RWPE2 (cell line): ENCODE measurements around the gene ISG20.

ENCODE experiments used
- ATAC-seq: fragments of 200-7000 bp; cut with Tn5 transposase; 3 replicates; pipeline ENCODE4 v1.9.1; 2021; ENCODE audit warnings: low read depth
- DNase-seq: peaks from one replicate; pipeline ENCODE4 v3.0.0-alpha.2; 2020; ENCODE audit warnings: low spot score
- H3K27ac ChIP-seq: fragments of 450-650 bp; 2 replicates; pipeline ENCODE4 v1.5.1; 2017; ENCODE audit warnings: mild to moderate bottlenecking; ENCODE audit not compliant: poor library complexity, severe bottlenecking
- H3K27me3 ChIP-seq: fragments of 250-450 bp; sonication (Bioruptor Pico); 2 replicates; pipeline ENCODE4 v1.5.1; 2021; ENCODE audit warnings: mild to moderate bottlenecking, moderate library complexity; ENCODE audit not compliant: insufficient read depth, poor library complexity, severe bottlenecking
- H3K36me3 ChIP-seq: fragments of 250-450 bp; sonication (Bioruptor Pico); 2 replicates; pipeline ENCODE4 v1.5.1; 2020; ENCODE audit warnings: low read depth, mild to moderate bottlenecking, moderate library complexity
- H3K4me1 ChIP-seq: fragments of 250-450 bp; sonication (Bioruptor Pico); 2 replicates; pipeline ENCODE4 v1.5.1; 2021; ENCODE audit warnings: mild to moderate bottlenecking, moderate library complexity; ENCODE audit not compliant: insufficient read depth, poor library complexity, severe bottlenecking
- H3K4me3 ChIP-seq: fragments of 250-450 bp; sonication (Bioruptor Pico); 2 replicates; pipeline ENCODE4 v1.5.1; 2021; ENCODE audit warnings: mild to moderate bottlenecking, moderate library complexity; ENCODE audit not compliant: severe bottlenecking
- H3K9me3 ChIP-seq: fragments of 250-450 bp; sonication (Bioruptor Pico); 2 replicates; pipeline ENCODE4 v1.5.1; 2021; ENCODE audit warnings: mild to moderate bottlenecking, moderate library complexity; ENCODE audit not compliant: severe bottlenecking
- CTCF ChIP-seq: fragments of 450-650 bp; IDR thresholded peaks from one replicate; pipeline ENCODE4 v1.5.1; 2017; ENCODE audit warnings: mild to moderate bottlenecking, moderate library complexity; ENCODE audit not compliant: poor library complexity, severe bottlenecking

Gene ISG20

GRCh38 chr15:88650556-88650955 is 11.7 kb downstream of the ISG20 start:
- H3K27me3 ChIP-seq = no peaks in the 10 kb centered on the region
- peaks cover 25% of the 10 kb centered on the region for H3K4me1 ChIP-seq
- DNase-seq = peak; percentile 48
- ATAC-seq = no peak
- no peak for TF ChIP-seq CTCF
- H3K9me3 ChIP-seq = no peaks in the 10 kb centered on the region
- H3K4me3 ChIP-seq = no peak overlapping the region
- H3K27ac ChIP-seq = no peak overlapping the region
- H3K36me3 ChIP-seq = no peaks in the 10 kb centered on the region

- ATAC-seq = no peak
- Histone ChIP-seq H3K4me1 (peaks cover 25% of the 10 kb centered on the region), H3K27ac (no peak overlapping the region), H3K36me3 (no peaks in the 10 kb centered on the region), H3K9me3 (no peaks in the 10 kb centered on the region), H3K4me3 (no peak overlapping the region), H3K27me3 (no peaks in the 10 kb centered on the region)
- no peak for TF ChIP-seq CTCF
- peak; percentile 23 for DNase-seq
These were observed 12.4 kb downstream of the ISG20 start for GRCh38 chr15:88651136-88651732.

GRCh38 chr15:88651971-88652370 is 13.2 kb downstream of the ISG20 start:
- no peak overlapping the region for H3K27ac ChIP-seq

GRCh38 chr15:88652456-88653199 is 13.8 kb downstream of the ISG20 start:
- DNase-seq (peak; percentile 61), ATAC-seq (no peak)
- no peaks in the 10 kb centered on the region for H3K9me3 ChIP-seq
- H3K27me3 ChIP-seq = no peaks in the 10 kb centered on the region
- no peak for TF ChIP-seq CTCF
- no peaks in the 10 kb centered on the region for H3K36me3 ChIP-seq
- H3K4me1 ChIP-seq = peaks cover 25% of the 10 kb centered on the region
- H3K27ac ChIP-seq = peak overlapping the region; percentile 16
- no peak overlapping the region for H3K4me3 ChIP-seq

More at GRCh38 chr15:88651971-88652370, 13.2 kb downstream of the ISG20 start:
- no peak for ATAC-seq
- no peaks in the 10 kb centered on the region for H3K36me3 ChIP-seq
- no peak for TF ChIP-seq CTCF
- H3K4me3 ChIP-seq = no peak overlapping the region
- DNase-seq = peak; percentile 72
- H3K9me3 ChIP-seq = no peaks in the 10 kb centered on the region
- no peaks in the 10 kb centered on the region for H3K27me3 ChIP-seq
- H3K4me1 ChIP-seq = peaks cover 25% of the 10 kb centered on the region
